Osteoblast (primary cell): ENCODE results near the gene NCKAP1. TPM values are rescaled to one million over a fixed set of nuclear protein-coding genes. Genes with fewer than 3 reads are reported as not detected.

Experiments
- DNase-seq: peaks from one replicate; pipeline ENCODE4 v3.0.0; 2011; ENCODE audit warnings: low spot score, mixed read lengths; ENCODE audit not compliant: insufficient read length; ENCODE audit errors: missing footprints
- H2AFZ ChIP-seq: 2 replicates; pipeline ENCODE4 v1.6.0; 2011; ENCODE audit warnings: mild to moderate bottlenecking, low read length
- H3K27ac ChIP-seq: 2 replicates; pipeline ENCODE4 v1.5.1; 2011; ENCODE audit warnings: mild to moderate bottlenecking, low read depth, low read length, moderate library complexity
- H3K27me3 ChIP-seq: 2 replicates; pipeline ENCODE4 v1.6.0; 2012; ENCODE audit warnings: mild to moderate bottlenecking, control low read depth, inconsistent platforms, low read length, moderate library complexity; ENCODE audit not compliant: insufficient read depth
- H3K36me3 ChIP-seq: 2 replicates; pipeline ENCODE4 v1.5.1; 2011; ENCODE audit warnings: mild to moderate bottlenecking, low read length, control low read depth, moderate library complexity; ENCODE audit not compliant: insufficient read depth
- H3K4me1 ChIP-seq: 2 replicates; pipeline ENCODE4 v1.5.1; 2011; ENCODE audit warnings: mild to moderate bottlenecking, low read length, control low read depth, moderate library complexity; ENCODE audit not compliant: insufficient read depth
- H3K4me2 ChIP-seq: 2 replicates; pipeline ENCODE4 v1.6.0; 2011; ENCODE audit warnings: mild to moderate bottlenecking, low read length; ENCODE audit not compliant: insufficient read depth
- H3K4me3 ChIP-seq: fragments of 200-600 bp; sonication (generic); 3 replicates; pipeline ENCODE4 v1.5.1; 2012; ENCODE audit warnings: mild to moderate bottlenecking, low read length, inconsistent platforms; ENCODE audit not compliant: insufficient read depth
- H3K79me2 ChIP-seq: 2 replicates; pipeline ENCODE4 v1.6.0; 2012; ENCODE audit warnings: mild to moderate bottlenecking, low read length, control low read depth, inconsistent platforms; ENCODE audit not compliant: insufficient read depth
- H3K9me3 ChIP-seq: 2 replicates; pipeline ENCODE4 v1.5.1; 2011; ENCODE audit warnings: low read depth, low read length, control low read depth
- H4K20me1 ChIP-seq: 2 replicates; pipeline ENCODE4 v1.6.0; 2012; ENCODE audit warnings: mild to moderate bottlenecking, low read length, control low read depth; ENCODE audit not compliant: insufficient read depth
- total RNA-seq: library from RNA; depleted of rRNA; stranded (reverse); fragments of >200 nt; gene quantifications from 2 replicates; pipeline ENCODE4 v1.2.3, GENCODE V29; 2012
- TF ChIP-seq, protein P1 (sequence below): IDR thresholded peaks from 2 replicates; pipeline ENCODE4 v1.5.1; 2011; ENCODE audit warnings: mild to moderate bottlenecking, low read depth, low read length, moderate library complexity; ENCODE audit errors: extremely low read depth

The NCKAP1 gene
- total RNA-seq, 1 donor = 209 TPM

DNA sequence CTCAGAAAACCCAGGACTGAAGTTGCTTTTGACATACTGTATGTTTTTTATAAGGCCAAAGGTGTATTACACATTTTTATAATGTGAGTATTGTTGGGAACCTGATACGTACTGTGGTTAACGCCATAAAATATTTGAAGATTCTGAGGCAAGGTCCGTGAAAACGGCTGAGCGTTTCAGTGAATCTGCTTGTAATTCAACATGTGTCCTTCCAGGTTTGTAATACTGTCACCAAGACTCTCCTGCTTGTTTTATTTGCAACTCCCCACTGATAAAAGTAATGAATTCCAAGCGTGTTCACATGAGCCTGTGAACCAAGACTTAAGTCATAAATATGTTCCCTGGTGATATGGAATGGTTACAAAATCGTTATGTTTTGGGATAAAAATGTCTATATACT is 148.0 kb downstream of the NCKAP1 start:
- no peaks in the 10 kb centered on the region for H3K36me3 ChIP-seq
- no peaks in the 10 kb centered on the region for H3K79me2 ChIP-seq
- no peaks in the 10 kb centered on the region for H3K27me3 ChIP-seq
- no peaks in the 10 kb centered on the region for H4K20me1 ChIP-seq
- H3K27ac ChIP-seq = no peak overlapping the region
- TF ChIP-seq, protein P1, sequence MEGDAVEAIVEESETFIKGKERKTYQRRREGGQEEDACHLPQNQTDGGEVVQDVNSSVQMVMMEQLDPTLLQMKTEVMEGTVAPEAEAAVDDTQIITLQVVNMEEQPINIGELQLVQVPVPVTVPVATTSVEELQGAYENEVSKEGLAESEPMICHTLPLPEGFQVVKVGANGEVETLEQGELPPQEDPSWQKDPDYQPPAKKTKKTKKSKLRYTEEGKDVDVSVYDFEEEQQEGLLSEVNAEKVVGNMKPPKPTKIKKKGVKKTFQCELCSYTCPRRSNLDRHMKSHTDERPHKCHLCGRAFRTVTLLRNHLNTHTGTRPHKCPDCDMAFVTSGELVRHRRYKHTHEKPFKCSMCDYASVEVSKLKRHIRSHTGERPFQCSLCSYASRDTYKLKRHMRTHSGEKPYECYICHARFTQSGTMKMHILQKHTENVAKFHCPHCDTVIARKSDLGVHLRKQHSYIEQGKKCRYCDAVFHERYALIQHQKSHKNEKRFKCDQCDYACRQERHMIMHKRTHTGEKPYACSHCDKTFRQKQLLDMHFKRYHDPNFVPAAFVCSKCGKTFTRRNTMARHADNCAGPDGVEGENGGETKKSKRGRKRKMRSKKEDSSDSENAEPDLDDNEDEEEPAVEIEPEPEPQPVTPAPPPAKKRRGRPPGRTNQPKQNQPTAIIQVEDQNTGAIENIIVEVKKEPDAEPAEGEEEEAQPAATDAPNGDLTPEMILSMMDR = no peak
- H3K9me3 ChIP-seq = no peaks in the 10 kb centered on the region
- DNase-seq = no peak
- no peak overlapping the region for H2AFZ ChIP-seq
- H3K4me1 ChIP-seq = peaks cover 11% of the 10 kb centered on the region
- H3K4me2 ChIP-seq = no peak overlapping the region
- H3K4me3 ChIP-seq = no peak overlapping the region

DNA sequence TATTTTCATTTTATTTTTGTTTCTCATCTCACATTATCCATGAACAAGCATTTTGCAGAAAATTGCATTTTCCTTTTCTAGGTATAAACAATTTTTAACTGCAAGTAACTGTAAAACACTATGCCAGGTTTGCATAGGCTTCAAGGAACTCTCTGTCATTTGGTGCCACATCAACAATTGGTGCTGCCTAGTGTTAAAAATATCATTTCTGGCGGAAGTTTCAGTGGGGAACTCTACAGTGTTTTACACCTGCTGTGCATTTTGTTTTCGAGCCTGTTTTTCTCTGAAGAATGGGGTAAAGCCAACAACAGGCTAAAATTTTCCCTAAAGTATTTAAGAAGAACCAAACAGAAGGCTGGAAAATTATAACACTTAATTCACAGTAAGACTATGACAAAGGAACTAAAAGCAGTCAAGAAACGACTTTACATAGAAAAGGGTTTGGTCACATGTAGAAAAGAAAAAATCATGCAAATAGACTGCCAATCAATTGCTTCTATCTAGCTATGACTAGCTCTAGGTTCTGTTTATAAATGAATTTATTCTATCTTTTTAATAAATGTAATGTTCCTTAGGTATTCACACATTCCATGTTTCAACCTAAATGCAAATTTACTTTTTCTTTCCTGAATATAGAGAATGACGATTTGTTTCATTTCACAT is 150.4 kb downstream of the NCKAP1 start:
- DNase-seq = no peak
- H3K27me3 ChIP-seq = no peaks in the 10 kb centered on the region
- TF ChIP-seq, protein P1 = no peak
- H3K4me3 ChIP-seq = no peak overlapping the region
- no peak overlapping the region for H3K27ac ChIP-seq
- no peaks in the 10 kb centered on the region for H3K9me3 ChIP-seq
- no peaks in the 10 kb centered on the region for H3K4me1 ChIP-seq
- H3K79me2 ChIP-seq = no peaks in the 10 kb centered on the region
- H3K36me3 ChIP-seq = no peaks in the 10 kb centered on the region
- no peak overlapping the region for H2AFZ ChIP-seq
- H4K20me1 ChIP-seq = no peaks in the 10 kb centered on the region
- no peak overlapping the region for H3K4me2 ChIP-seq

DNA sequence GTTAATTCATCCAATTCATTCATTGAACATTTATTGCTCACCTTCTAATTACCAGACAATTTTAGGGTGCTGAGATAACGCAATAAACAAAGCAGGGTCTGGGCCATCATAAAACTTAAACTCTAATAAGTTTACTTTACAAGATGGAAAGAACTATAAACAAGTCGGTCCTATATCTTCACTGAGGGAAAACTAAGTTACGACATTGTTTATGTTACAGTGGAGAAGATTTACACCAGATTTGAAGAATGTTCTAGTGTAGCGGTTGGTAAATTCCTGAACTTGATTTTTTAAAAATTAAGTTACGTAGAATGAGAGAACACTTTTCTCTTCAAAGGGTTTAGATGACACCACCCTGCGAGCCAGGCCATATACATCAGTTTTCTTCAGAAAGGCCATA is 151.2 kb downstream of the NCKAP1 start:
- Histone ChIP-seq H2AFZ (no peak overlapping the region), H3K27me3 (no peaks in the 10 kb centered on the region), H3K36me3 (no peaks in the 10 kb centered on the region), H3K79me2 (no peaks in the 10 kb centered on the region), H3K9me3 (no peaks in the 10 kb centered on the region), H3K4me2 (no peak overlapping the region), H3K4me3 (no peak overlapping the region), H3K4me1 (no peaks in the 10 kb centered on the region), H4K20me1 (no peaks in the 10 kb centered on the region), H3K27ac (no peak overlapping the region)
- TF ChIP-seq, protein P1 = no peak
- no peak for DNase-seq

DNA sequence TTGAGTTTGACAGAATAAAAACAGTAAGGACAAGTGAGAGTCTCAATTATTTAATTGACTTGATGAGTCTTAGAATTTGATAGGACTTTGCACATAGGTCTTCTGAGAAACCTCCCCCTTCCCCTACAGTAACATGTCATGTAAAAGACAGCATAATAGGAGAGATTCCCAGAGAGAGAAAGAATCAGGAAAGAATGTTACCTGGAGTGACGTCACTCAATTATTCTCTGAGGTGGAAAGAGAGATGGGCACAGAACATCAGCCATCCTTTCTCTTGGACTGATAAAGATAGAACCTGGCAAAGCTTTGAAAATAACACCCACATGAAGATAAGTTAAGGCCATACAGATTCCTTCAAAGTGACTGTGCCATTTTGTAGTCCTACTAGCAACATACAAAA is 152.5 kb downstream of the NCKAP1 start:
- Histone ChIP-seq H3K4me1 (no peaks in the 10 kb centered on the region), H3K36me3 (no peaks in the 10 kb centered on the region), H3K4me3 (no peak overlapping the region), H3K79me2 (no peaks in the 10 kb centered on the region), H2AFZ (no peak overlapping the region), H4K20me1 (no peaks in the 10 kb centered on the region), H3K27me3 (no peaks in the 10 kb centered on the region), H3K4me2 (no peak overlapping the region), H3K27ac (no peak overlapping the region), H3K9me3 (no peaks in the 10 kb centered on the region)
- DNase-seq = no peak
- TF ChIP-seq, protein P1 = no peak
